HG03521 (cell line): ENCODE measurements around the gene ZNF445.
"Not testable (repeated sequence)": the region's sequence is repeated elsewhere in the genome, so short reads cannot be mapped to it uniquely, and the experiment has no call there.

Source experiments
- ATAC-seq: cut with Tn5 transposase; IDR thresholded peaks from one replicate; pipeline ENCODE4 v1.9.1; 2021; ENCODE audit warnings: mild to moderate bottlenecking, moderate library complexity; ENCODE audit not compliant: unreplicated experiment

The ZNF445 gene

DNA sequence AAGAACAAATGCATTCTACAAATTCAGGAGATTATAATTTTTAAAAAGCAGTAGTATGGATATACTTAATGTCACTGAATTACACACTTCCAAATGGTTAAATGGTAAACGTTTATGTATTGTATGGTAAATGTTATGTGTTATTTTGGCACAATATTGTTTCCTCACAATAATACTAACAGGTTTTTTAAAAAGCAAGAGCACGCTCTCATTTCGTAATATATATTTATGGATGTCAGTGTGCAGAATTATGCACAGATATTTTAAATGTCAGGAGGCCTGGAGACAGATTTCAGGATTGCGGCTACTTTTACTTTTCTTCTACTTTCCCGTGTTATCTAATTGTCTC, 533 bp downstream of the ZNF445 start:
- ATAC-seq, result no peak

DNA sequence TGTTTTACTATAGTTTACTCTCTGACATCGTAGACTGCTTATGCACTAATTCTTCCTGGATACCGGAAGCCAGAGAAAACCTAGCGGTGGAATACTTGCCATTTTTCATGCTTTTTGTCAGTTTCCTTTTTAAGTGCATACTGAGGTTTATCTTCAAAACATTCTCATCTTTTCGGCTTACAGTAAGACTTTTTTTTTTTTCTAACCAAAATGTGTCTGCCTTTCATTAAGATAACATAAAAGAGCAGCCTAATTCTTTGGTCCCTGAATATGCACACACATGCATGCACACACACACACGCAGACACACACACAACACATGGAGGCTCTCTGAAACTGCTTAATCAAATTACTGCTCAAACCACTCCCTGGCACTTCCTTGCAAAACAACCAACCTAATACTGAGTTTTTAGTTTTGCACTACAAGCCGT, 1.3 kb downstream of the ZNF445 start:
- ATAC-seq, result no peak

DNA sequence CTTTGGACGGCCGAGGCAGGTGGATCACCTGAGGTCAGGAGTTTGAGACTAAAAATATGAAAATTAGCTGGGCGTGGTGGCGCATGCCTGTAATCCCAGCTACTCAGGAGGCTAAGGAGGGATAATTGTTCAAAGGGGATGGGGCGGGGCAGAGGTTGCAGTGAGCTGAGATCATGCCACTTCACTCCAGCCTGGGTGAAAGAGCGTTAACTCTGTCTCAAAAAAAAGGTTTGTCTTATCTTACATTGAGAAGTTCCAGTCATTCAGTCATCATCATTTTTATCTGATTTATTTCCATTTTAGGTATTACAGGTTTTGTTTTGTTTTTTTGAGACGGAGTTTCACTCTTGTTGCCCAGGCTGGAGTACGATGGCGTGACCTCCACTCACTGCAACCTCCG, 2.6 kb downstream of the ZNF445 start:
- ATAC-seq, result not testable (repeated sequence)

DNA sequence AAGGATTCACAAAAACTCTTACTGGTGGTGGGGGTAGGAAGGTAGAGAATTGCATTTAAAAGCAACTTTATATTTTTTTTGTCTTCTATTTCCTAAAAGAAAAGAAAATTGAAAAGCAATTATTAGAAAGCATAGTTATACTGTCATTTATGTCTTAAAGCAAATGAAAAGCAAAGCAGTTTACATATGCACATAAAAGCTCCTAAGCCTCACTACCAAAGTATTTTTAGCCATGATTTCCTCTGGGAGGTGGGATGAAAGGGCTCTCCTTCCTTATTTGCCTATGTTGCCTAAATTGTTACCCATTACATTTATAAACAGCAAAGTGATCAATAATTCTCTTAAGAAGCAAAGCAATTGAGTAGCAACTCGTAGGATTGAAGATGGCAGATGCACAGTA, 7.0 kb downstream of the ZNF445 start:
- no peak for ATAC-seq

DNA sequence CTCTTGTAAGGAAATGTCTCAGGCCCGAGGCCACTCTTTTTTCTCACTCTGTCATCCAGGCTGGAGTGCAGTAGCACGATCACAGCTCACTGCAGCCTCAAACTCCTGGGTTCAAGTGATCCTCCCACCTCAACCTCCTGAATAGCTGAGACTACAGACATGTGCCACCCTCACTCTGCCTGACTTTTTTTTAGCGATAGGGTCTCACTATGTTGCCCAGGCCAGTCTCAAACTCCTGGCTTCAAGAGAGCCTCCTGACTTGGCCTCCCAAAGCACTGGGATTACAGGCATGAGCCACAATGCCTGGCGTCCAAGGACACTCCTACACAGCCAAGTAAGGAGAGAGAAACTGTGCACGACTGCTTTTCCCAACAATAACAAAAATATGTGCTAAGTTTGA, 7.6 kb downstream of the ZNF445 start:
- ATAC-seq, result no peak

DNA sequence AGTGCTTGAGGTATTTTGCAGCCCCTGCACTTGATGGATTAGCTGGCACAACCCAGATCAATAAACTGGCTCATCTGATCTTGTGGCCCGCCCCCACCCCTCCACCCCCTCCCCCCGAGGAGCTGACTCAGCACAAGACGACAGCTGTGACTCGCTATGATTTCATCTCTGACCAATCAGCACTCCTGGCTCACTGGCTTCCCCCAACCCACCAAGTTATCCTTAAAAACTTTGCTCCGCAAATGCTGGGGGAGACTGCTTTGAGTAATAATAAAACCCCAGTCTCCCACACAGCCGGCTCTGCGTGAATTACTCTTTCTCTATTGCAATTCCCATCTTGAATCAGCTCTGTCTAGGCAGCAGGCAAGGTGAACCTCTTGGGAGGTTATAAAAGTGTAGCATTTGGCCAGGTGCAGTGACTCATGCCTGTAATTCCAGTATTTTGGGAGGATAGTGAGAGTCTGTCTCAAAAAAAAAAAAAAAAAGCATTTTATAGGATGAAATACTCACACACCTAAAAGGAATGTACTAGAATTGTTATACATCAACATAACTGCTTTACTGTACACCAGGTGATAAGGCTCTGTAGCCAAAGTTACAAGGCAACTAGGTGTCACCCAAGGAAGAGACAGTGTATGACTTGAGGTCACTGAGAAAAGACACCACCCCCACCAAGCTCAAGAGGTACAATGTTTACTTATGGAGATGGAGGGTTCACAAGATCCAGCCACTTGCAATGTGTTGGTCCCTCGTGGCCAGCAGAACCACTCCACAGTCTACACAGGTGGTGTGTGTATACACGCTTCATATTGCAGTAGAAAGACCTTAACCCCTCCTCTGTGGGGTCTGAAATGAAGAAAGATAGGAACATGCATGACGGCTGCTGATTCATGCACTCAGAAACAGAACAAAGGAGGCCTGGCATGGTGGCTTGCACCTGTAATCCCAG, 8.6 kb downstream of the ZNF445 start:
- ATAC-seq, result no peak

DNA sequence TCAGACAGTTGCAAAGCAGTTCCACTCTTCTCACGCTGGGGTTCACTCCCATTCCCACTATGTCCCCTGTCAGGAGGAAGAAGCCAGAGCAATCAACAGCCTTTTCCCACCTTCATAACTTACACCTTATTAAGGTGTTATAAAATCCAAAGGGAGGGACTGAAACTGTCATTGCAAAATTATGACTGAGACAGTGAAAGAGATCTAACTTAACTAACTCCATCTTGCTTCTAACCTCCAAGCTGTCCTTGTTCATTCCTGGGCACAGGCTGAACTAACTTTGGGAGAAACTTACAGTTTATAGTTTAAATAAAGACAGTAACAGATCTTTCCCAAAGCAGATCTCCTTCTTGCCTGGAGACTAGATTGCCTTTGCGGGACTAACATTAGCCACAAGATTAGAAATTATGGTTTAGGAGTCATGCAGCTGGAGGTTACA, 9.4 kb downstream of the ZNF445 start:
- ATAC-seq, result not testable (repeated sequence)

DNA sequence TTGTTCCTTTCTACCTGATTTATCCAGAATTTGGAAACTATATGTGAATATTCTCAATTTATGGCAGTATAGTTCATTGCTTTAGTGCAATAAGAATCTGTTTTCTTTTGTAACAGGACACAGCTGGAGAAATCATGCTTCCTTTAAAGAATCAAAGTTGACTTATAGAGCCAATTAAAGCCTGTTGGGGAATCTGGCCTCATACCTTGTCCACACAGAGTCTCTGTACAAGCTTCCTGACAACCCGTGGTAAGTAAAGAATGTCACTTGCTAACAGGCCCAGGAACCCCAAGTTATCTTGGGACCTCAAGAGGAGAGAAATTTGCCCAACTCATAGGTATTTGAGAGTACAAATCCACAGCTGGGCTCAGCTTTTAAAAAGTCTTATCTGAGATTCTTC, 10.2 kb downstream of the ZNF445 start:
- ATAC-seq, result no peak

DNA sequence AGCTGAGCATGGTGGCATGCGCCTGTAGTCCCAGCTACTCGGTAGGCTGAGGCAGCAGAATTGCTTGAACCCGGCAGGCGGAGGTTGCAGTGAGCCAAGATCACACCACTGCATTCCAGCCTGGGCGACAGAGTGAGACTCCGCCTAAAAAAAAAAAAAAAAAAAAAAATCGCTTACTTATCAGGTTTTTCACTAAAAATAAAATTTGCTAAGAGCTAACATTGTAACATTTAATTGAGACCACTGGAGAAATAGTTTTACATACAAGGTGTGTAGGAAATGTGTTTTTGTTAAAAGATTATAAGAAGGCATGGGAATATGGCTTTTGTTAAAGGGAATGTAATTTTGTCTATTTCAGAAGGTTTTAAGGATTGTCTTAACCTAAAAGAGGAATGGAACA, 12.6 kb downstream of the ZNF445 start:
- ATAC-seq, result not testable (repeated sequence)

DNA sequence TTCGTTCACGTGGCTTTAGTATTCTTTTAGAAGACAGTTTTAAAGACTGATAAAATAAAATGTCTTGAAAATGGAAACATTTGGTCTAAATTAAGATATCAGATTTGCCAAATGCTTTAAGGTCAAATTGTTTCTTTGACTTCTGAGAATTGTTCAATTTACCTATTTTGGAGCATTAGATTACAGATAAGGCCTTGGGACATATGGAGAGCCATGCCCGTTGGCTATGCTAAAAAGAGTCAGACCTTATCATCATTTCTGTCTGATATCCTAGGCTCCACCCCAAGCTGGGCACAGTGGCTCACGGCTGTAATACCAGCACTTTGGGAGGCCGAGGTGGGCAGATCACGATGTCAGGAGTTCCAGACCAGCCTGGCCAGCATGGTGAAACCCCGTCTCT, 13.0 kb downstream of the ZNF445 start:
- no peak for ATAC-seq

DNA sequence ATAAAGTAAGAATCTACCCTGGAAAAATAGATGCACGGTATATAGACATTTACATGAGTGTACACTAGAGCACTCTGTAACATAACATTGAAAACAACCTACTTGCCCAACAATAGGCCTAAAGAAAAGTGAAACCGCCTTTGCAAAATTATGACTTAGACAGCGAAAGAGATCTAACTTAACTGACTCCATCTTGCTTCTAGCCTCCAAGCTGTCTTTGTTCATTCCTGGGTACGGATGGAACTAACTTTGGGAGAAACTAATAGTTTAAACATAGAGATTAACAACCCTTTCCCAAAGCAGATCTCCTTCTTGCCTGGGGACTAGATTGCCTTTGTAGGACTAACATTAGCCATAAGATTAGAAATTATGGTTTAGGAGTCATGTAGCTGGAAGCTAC, 17.4 kb downstream of the ZNF445 start:
- not testable (repeated sequence) for ATAC-seq

DNA sequence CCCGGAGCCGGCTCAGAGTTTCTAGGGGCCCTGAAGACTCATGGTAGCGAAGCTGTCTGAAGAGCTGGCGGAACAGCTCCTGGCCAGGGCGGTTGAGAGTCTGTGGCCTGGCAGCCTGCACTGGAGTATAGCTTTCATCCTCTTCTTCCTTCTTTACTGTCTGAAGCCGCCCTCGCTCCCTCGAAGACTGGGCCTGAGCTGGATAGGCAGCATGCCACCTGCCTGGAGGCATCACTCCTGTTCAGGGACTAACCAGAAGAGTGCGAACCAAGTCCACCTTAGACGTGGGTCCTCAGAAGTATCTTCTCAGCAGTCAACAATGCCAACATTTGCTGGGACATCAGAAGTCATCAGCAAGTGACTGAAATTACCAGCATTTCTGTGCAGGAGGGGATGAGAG, 22.2 kb downstream of the ZNF445 start:
- no peak for ATAC-seq

DNA sequence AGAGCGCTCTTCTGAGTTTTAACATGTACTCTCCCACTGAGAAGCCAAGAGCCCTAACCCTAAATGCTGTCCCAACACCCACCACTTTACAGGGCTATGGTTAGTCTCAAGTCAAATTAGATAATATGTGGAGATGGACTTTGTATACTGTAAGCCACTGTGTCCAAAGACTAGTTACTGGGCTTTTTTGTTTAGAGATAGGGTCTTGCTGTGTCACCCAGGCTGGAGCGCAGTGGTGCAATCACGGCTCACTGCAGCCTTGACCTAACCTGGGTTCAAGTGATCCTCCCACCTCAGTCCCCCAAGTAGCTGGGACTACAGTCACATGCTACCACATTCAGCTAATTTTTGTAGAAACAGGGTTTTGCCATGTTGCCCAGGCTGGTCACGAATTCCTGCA, 23.2 kb downstream of the ZNF445 start:
- no peak for ATAC-seq

DNA sequence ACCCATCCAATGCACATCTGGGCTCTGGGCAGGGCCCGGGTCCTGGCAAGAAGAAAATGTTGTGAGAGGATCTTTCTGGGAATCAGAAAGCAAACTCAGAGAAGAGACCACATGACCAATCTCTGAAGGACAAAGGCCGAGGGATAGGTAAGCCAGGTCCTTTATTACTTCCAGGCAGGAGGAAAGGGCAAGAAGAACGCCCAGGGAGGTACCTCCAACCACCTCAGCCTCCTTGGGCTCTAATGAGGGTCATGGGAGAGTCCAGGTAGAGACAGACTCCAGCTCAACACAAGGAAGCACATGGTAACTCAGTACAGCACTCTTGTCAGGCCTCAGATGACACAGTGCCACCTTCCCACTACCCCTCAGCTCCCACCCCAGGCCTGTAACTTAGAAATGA, 26.0 kb downstream of the ZNF445 start:
- no peak for ATAC-seq

DNA sequence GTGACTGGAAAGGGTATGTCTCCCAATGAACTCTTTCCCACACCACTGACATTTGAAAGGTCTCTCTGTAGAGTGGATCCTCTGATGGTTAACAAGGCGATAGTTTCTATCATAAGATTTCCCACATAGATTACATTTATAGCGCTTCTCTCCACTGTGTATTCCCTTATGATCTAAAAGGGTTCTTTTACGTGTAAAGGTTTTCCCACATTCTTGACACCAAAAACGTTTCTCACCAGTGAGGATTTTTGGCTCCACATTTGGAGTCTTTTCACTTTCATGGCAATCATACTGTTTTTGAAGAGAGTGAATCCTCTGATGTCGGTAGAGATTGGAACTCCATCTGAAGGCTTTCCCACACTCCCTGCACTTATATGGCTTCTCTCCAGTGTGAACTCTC, 30.5 kb downstream of the ZNF445 start:
- ATAC-seq, result no peak

DNA sequence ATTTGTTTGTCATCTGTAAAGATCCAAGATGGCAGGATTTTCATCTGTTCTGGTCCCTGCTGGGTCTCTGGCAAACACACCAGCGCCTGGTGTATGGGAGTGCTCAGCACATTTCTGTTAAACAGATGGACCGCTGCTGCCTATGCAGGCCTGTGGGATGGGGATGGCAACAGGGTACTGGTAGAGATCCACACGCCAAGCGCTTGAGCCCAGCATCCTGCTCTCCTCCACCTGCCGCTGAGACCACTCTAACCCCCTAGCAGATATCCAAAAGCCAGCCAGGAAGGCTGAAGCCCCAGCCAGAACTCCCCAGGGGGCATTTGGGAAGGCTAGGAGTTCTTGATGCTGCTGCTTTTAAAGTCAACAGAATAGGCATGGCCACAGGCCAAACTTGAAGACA, 31.7 kb downstream of the ZNF445 start:
- ATAC-seq, result no peak

DNA sequence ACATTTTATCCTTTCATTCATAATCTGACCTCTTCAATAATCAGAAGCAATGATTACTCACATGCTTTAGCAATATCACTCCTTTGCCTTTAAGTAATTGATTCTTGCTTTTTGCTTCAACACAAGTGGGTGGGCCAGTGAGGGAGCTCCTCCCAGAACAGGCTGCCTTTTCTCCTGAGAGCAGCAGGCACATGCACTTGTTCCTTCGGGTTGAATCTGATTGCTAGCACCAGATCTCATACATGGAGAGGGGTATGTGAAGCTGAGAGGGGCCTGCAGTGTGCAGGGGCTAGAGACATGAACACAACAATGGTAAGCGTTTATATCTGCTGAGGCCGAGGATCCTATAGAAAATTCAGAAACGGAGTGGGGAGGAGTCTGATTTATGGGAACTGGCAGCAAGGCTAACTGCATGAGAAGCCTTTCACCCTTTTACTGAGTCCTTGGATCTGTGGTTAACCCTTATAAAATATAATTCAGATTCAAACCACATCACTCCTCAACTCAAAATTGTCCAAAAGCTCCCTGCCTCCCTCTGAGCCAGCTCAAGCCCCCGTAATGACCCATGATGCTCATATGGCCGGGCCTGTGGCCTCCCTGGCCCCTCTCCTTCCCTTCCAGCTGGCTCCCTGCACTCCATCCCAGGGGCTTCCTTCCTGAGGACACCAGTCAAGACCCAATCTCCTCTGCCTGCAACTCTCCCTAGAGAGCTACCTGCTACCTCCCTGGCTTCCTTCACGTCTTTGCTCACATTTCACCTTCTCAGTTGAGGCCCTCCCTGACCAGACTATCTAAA, 32.4 kb downstream of the ZNF445 start:
- ATAC-seq, result no peak

DNA sequence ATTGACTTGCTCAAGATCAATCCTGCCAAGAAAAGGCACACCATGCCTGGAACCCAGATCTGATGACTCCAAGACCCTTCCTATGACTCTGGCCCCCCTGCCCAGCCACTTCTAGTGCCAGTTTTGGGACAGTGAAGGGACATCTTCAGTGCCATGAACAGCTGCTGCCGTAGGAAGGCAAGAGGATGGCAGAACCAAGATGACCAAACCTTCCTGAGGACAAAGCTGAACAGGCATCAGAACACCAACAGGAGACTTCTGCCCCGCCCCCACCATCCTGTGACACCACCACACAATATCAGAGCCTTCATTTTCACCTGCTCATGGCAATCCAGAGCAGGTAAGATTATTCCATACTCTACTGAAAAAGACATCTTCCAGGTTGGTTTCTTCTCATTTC, 33.0 kb downstream of the ZNF445 start:
- ATAC-seq, result no peak

DNA sequence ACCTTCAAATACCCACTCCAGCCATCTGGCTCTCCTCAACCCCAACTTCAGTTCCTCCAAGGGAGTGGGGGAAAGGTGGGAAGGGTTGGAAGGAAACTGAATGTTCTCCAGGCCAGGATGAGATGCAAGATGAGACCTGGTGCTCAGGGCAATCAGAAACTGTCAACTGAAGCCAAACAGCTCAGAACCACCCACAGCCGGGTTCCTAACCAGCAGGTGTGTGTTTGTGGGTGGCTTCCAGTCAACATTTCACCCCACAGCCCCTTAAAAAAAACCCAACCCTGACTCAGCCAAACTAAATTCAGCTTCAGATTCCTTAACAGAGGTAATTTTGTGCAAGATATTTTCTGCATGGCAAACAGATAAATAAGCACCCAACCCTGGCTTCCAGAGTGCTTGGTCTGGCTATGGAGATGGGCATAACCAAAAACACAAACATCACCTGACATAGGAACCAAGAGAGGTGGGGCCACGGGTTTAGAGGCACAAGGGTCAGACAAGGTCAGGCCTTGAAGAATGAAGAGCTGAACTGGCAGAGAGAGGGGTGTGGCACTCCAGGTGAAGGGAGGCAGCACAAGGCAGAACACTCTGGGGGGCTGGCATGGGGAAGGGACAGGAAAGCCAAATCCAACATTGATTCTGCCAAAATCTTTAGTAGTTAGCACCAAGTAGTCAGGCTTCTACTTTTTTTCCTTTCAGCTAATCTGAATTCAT, 34.7 kb downstream of the ZNF445 start:
- no peak for ATAC-seq

DNA sequence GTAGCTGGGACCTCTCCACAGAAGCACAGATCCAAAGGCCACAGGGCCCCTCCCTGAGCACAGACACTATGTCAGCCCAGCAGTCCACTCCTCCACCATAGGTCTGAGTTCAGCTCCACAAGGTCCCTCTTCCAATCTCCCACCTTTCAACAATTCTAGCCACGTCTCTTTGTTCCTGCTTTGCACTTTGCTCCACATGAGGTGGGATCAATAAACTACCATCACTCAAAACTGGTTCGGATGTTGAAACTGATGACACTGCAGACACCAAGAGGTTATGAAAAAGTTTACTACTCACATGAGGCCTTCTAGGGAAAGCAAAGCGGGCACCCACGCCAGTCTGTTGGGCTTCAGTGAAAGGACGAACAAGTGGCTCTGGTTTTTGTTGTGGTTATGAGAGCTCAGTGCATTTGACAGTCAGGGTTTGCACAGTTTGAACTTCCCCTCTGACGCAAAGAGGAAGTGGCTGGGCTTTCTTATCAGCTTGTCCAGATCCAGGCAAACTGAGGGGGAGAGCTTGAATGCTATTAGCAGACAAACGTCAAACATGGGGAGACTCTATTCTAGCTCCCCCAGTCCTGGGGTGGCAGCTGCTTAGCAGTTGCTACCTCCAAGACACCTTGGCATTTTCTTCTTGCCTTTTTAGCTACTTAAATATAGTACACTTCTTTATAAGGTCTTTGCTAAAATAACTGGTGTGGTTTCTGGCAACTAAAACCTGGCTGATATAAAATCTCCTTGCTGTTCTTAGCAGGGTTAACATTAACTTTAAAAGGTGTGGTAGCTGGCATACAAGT, 37.8 kb downstream of the ZNF445 start:
- ATAC-seq, result peak; percentile 93

DNA sequence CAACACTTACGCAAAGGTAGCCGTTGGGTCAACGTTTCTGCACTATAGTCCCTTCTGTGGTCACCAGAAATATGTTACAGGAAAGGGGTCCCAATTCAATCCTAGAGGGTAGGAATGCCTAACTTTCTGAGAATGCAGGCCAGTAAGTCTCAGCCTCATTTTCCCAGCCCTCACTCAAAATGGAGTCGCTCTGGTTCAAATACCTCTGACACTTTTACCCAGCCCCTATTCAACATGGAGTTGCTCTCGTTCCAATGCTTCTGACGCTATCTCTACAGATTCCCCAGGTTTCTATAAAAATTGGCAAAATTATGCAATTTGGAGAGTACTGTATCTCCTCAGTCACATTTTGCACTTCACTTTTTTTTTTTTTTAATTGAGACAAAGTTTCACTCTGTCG, 39.7 kb downstream of the ZNF445 start:
- no peak for ATAC-seq
